RWPE2 (cell line): ENCODE data around the gene KSR1.

ENCODE experiments used
- ATAC-seq: fragments of 200-7000 bp; cut with Tn5 transposase; 3 replicates; pipeline ENCODE4 v1.9.1; 2021; ENCODE audit warnings: low read depth
- DNase-seq: peaks from one replicate; pipeline ENCODE4 v3.0.0-alpha.2; 2020; ENCODE audit warnings: low spot score
- H3K27ac ChIP-seq: fragments of 450-650 bp; 2 replicates; pipeline ENCODE4 v1.5.1; 2017; ENCODE audit warnings: mild to moderate bottlenecking; ENCODE audit not compliant: poor library complexity, severe bottlenecking
- H3K27me3 ChIP-seq: fragments of 250-450 bp; sonication (Bioruptor Pico); 2 replicates; pipeline ENCODE4 v1.5.1; 2021; ENCODE audit warnings: mild to moderate bottlenecking, moderate library complexity; ENCODE audit not compliant: insufficient read depth, poor library complexity, severe bottlenecking
- H3K36me3 ChIP-seq: fragments of 250-450 bp; sonication (Bioruptor Pico); 2 replicates; pipeline ENCODE4 v1.5.1; 2020; ENCODE audit warnings: low read depth, mild to moderate bottlenecking, moderate library complexity
- H3K4me1 ChIP-seq: fragments of 250-450 bp; sonication (Bioruptor Pico); 2 replicates; pipeline ENCODE4 v1.5.1; 2021; ENCODE audit warnings: mild to moderate bottlenecking, moderate library complexity; ENCODE audit not compliant: insufficient read depth, poor library complexity, severe bottlenecking
- H3K4me3 ChIP-seq: fragments of 250-450 bp; sonication (Bioruptor Pico); 2 replicates; pipeline ENCODE4 v1.5.1; 2021; ENCODE audit warnings: mild to moderate bottlenecking, moderate library complexity; ENCODE audit not compliant: severe bottlenecking
- H3K9me3 ChIP-seq: fragments of 250-450 bp; sonication (Bioruptor Pico); 2 replicates; pipeline ENCODE4 v1.5.1; 2021; ENCODE audit warnings: mild to moderate bottlenecking, moderate library complexity; ENCODE audit not compliant: severe bottlenecking
- TF ChIP-seq, protein P1 (sequence below): fragments of 450-650 bp; IDR thresholded peaks from one replicate; pipeline ENCODE4 v1.5.1; 2017; ENCODE audit warnings: mild to moderate bottlenecking, moderate library complexity; ENCODE audit not compliant: poor library complexity, severe bottlenecking

Gene KSR1

DNA sequence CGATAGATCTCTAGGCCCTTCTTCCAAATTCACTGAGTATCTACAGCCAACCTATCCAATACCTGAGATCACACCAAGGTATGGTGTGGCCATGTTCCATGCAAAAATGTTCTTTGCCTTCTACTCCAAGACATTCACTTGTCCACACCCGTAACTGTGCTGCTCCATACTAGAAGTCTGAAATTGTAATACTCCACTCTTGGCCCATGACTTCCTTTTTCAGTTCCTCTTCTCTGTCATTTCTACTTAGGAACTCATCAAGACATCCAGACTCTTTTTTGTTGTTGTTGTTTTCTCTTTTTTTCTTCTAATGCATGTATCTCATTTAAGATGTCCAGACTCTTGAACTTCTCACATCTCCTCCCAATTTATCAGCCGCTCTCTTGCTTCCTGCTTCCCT, 42.5 kb upstream of the KSR1 start:
- H3K36me3 ChIP-seq, result no peaks in the 10 kb centered on the region
- TF ChIP-seq, protein P1, sequence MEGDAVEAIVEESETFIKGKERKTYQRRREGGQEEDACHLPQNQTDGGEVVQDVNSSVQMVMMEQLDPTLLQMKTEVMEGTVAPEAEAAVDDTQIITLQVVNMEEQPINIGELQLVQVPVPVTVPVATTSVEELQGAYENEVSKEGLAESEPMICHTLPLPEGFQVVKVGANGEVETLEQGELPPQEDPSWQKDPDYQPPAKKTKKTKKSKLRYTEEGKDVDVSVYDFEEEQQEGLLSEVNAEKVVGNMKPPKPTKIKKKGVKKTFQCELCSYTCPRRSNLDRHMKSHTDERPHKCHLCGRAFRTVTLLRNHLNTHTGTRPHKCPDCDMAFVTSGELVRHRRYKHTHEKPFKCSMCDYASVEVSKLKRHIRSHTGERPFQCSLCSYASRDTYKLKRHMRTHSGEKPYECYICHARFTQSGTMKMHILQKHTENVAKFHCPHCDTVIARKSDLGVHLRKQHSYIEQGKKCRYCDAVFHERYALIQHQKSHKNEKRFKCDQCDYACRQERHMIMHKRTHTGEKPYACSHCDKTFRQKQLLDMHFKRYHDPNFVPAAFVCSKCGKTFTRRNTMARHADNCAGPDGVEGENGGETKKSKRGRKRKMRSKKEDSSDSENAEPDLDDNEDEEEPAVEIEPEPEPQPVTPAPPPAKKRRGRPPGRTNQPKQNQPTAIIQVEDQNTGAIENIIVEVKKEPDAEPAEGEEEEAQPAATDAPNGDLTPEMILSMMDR, result no peak
- H3K4me3 ChIP-seq, result no peak overlapping the region
- H3K4me1 ChIP-seq, result peaks cover 3% of the 10 kb centered on the region
- ATAC-seq (no peak), DNase-seq (no peak)
- H3K9me3 ChIP-seq, result no peaks in the 10 kb centered on the region
- H3K27me3 ChIP-seq, result no peaks in the 10 kb centered on the region
- H3K27ac ChIP-seq, result no peak overlapping the region

GRCh38 chr17:27414271-27414670, 42.0 kb upstream of the KSR1 start:
- Histone ChIP-seq H3K27ac (no peak overlapping the region), H3K27me3 (no peaks in the 10 kb centered on the region), H3K9me3 (no peaks in the 10 kb centered on the region), H3K4me1 (no peaks in the 10 kb centered on the region), H3K36me3 (no peaks in the 10 kb centered on the region), H3K4me3 (no peak overlapping the region)
- DNase-seq (no peak), ATAC-seq (no peak)
- TF ChIP-seq, protein P1, result no peak

- DNase-seq (no peak), ATAC-seq (no peak)
- no peak overlapping the region for H3K4me3 ChIP-seq
- no peaks in the 10 kb centered on the region for H3K4me1 ChIP-seq
- no peaks in the 10 kb centered on the region for H3K27me3 ChIP-seq
- H3K9me3 ChIP-seq, result no peaks in the 10 kb centered on the region
- H3K27ac ChIP-seq, result no peak overlapping the region
- no peaks in the 10 kb centered on the region for H3K36me3 ChIP-seq
- TF ChIP-seq, protein P1, result no peak
These were observed 41.6 kb upstream of the KSR1 start for GRCh38 chr17:27414694-27415093.

GRCh38 chr17:27415120-27415795, 41.0 kb upstream of the KSR1 start:
- no peaks in the 10 kb centered on the region for H3K9me3 ChIP-seq
- DNase-seq (no peak), ATAC-seq (no peak)
- no peaks in the 10 kb centered on the region for H3K36me3 ChIP-seq
- TF ChIP-seq, protein P1, result no peak
- no peaks in the 10 kb centered on the region for H3K4me1 ChIP-seq
- H3K4me3 ChIP-seq, result no peak overlapping the region
- H3K27me3 ChIP-seq, result no peaks in the 10 kb centered on the region
- H3K27ac ChIP-seq, result no peak overlapping the region

GRCh38 chr17:27417596-27418365, 38.5 kb upstream of the KSR1 start:
- TF ChIP-seq, protein P1, result no peak
- Histone ChIP-seq H3K4me1 (no peaks in the 10 kb centered on the region), H3K27me3 (no peaks in the 10 kb centered on the region), H3K36me3 (no peaks in the 10 kb centered on the region), H3K4me3 (no peak overlapping the region), H3K9me3 (no peaks in the 10 kb centered on the region), H3K27ac (no peak overlapping the region)
- ATAC-seq, result no peak
- DNase-seq, result no peak
